ENCODE data around the gene CFAP126.

Gene CFAP126

DNA sequence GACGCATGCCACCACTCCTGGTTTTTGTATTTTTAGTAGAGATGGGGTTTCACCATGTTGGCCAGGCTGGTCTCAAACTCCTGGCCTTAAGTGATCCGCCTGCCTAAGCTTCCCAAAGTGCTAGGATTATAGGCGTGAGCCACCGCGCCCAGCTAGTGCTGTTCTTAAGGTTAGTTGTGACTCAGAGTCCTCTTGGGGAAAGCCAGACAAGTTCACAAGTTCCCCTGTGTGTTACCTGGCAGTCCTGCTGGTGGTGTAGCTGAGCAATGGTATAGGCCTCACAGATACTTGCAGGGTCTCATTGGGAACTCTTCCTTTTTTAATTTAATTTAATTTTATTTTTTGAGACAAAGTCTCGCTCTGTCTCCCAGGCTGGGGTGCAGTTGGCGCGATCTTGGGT is 10.6 kb downstream of the CFAP126 start:
- ChIA-PET CTCF (interaction anchor here (0.5 kb wide), 1 partner anchor 13 kb away, joined by 4 read pairs; no protein-coding TSS in a partner anchor), POLR2A (ENCODE audit: low non-redundant PET) (no interaction called here)
- DNase-seq (ENCODE audit: low spot score) = no peak
- no peak overlapping the region for H3K27ac ChIP-seq
- TF ChIP-seq, protein P1, sequence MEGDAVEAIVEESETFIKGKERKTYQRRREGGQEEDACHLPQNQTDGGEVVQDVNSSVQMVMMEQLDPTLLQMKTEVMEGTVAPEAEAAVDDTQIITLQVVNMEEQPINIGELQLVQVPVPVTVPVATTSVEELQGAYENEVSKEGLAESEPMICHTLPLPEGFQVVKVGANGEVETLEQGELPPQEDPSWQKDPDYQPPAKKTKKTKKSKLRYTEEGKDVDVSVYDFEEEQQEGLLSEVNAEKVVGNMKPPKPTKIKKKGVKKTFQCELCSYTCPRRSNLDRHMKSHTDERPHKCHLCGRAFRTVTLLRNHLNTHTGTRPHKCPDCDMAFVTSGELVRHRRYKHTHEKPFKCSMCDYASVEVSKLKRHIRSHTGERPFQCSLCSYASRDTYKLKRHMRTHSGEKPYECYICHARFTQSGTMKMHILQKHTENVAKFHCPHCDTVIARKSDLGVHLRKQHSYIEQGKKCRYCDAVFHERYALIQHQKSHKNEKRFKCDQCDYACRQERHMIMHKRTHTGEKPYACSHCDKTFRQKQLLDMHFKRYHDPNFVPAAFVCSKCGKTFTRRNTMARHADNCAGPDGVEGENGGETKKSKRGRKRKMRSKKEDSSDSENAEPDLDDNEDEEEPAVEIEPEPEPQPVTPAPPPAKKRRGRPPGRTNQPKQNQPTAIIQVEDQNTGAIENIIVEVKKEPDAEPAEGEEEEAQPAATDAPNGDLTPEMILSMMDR (conservative IDR thresholded peaks at IDR 0.05; ENCODE audit: low read depth) = no peak

DNA sequence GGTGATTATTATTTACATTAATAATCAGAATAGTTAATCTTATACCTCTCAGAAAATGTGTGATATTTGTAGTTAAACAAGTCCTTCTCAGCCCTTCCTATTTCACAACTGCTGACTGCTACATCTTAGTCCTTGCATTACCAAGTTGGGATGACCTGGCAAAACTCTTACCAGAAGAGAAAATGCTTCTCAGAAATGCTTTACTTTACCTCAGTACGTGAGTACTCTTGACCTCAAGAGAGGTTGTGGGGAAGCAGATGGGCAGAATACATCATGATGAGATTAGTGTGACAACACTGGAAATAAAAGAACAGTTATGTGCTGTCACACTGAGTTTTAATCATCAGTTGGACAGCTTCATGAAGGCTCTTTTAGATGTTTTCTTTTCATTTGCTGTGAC is 16.2 kb downstream of the CFAP126 start:
- H3K27ac ChIP-seq = no peak overlapping the region
- no peak for DNase-seq (ENCODE audit: low spot score)
- TF ChIP-seq, protein P1 (conservative IDR thresholded peaks at IDR 0.05; ENCODE audit: low read depth) = no peak
- ChIA-PET POLR2A (ENCODE audit: low non-redundant PET) (no interaction called here), CTCF (interaction anchor here (1.1 kb wide), 1 partner anchor 30 kb away, joined by 6 read pairs; no protein-coding TSS in a partner anchor)

DNA sequence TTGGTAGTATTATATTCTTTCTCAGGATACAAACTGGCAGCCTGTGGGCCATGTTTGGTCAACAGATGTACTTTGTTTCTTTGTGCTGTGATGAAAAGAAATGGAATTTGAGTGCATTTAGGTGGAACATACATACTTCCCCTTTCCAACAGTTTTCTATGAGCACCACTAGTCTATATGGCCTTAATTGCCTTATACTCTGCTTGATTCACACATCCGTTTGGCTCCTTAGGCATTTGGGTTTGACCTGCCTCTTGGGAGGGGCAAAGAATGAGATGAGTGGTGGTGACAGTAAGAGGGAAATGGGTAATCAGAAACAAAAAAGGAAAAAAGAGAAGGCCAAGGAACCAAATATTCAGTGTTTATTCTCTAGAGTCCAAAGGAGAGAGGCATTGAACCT is 17.0 kb downstream of the CFAP126 start:
- no peak overlapping the region for H3K27ac ChIP-seq
- ChIA-PET CTCF (no interaction called here), POLR2A (ENCODE audit: low non-redundant PET) (no interaction called here)
- DNase-seq (ENCODE audit: low spot score) = no peak
- TF ChIP-seq, protein P1 (conservative IDR thresholded peaks at IDR 0.05; ENCODE audit: low read depth) = no peak

DNA sequence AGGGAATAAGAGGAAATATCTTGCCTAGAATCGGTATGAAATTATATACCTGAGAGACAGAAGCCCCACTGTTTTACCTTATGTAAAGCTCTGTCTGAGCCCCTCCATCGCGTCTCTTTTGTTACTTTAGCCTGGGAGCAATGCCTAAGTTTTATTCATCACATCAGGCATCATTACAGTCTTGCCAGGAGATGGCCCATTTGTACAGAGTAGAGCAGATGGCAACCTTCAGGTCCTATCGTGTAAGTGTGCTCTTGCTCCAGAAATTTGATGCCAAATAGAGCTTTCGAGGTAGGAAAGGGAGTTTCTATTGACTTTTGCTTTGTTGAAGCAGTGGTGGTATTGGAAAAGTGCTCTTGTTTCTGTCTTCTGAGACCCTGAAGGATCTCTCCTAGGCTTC is 24.9 kb downstream of the CFAP126 start:
- DNase-seq (ENCODE audit: low spot score) = no peak
- TF ChIP-seq, protein P1 (conservative IDR thresholded peaks at IDR 0.05; ENCODE audit: low read depth) = no peak
- H3K27ac ChIP-seq = no peak overlapping the region
- CTCF ChIA-PET = interaction anchor here (0.6 to 1.3 kb wide), 2 partner anchors 43 to 150 kb away, joined by 3 read pairs; no protein-coding TSS in a partner anchor
- POLR2A ChIA-PET (ENCODE audit: low non-redundant PET) = no interaction called here

DNA sequence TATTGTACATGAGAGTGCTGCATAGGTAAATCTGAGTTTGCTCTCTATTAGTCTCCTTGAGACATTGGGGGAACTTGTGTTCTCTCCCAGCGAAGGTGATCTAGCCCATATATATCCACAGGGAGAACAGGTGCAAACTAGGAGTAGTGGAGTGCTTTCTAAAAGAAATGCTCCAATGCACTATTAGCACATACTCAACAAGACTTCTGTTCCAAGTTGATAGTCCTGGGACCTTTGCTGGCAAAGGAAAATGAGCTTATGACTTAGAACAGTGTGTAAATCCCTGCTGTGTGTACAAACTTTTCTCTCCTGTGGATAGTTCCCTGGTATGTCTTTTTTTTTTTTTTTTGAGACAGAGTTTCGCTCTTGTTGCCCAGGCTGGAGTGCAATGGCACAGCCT is 25.5 kb downstream of the CFAP126 start:
- ChIA-PET POLR2A (ENCODE audit: low non-redundant PET) (no interaction called here), CTCF (interaction anchor here (0.6 to 1.3 kb wide), 3 partner anchors 44 to 149 kb away, joined by 3 read pairs; no protein-coding TSS in a partner anchor)
- no peak overlapping the region for H3K27ac ChIP-seq
- DNase-seq (ENCODE audit: low spot score) = no peak
- TF ChIP-seq, protein P1 (conservative IDR thresholded peaks at IDR 0.05; ENCODE audit: low read depth) = no peak

DNA sequence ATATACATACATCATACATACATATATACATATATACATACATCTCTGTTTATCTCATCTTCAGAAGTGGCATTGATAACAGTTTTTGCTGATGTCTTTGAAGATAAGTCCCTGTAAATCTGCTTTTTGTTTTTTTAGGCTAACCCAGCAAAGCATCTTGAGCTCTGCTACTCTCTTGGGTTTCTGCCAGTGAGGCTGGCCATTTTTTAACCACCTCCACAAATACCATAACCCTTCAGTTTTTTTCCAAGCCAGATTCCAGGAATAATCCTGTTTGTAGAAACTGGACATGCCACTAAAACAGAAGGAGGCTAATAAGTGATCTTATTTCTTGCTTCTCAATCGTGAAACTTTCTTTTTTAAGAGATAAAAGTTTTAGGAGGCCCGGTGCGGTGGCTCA is 31.9 kb downstream of the CFAP126 start:
- TF ChIP-seq, protein P1 (conservative IDR thresholded peaks at IDR 0.05; ENCODE audit: low read depth) = no peak
- no peak for DNase-seq (ENCODE audit: low spot score)
- CTCF ChIA-PET = interaction anchor here (0.7 kb wide), 1 partner anchor 17 kb away, joined by 3 read pairs; no protein-coding TSS in a partner anchor
- POLR2A ChIA-PET (ENCODE audit: low non-redundant PET) = interaction anchor here (0.7 kb wide), 1 partner anchor 8 kb away, joined by 3 read pairs; no protein-coding TSS in a partner anchor
- H3K27ac ChIP-seq = no peak overlapping the region
